Spleen (tissue), 7 donors: ENCODE data around the gene SMAD1.

ENCODE experiments used
- CTCF ChIP-seq, 11 experiments: fragments of 200-600 bp in 7 of 11; fragments of 450-650 bp in 4 of 11; sonication (generic) in 4 of 11; IDR thresholded peaks in 8 of 11; conservative IDR thresholded peaks in 3 of 11; 1 replicate in 7 of 11; 2 replicates in 4 of 11; pipeline versions ENCODE4 v1.4.0 to v1.8.0; 2016 to 2021; ENCODE audit warnings: antibody characterized with exemption in 11 of 11, inconsistent platforms in 4 of 11, mild to moderate bottlenecking in 1 of 11
- POLR2A ChIP-seq, 3 donors: fragments of 450-650 bp; IDR thresholded peaks; one replicate each; pipeline ENCODE4 v1.5.1; 2017; ENCODE audit warnings: antibody characterized with exemption in 3 of 3, mild to moderate bottlenecking in 1 of 3
- donor health status: DM: no; HTN: no; CAD: no; lungs with moderate emphysema.
- donor health status: DM: no; HTN: no; CAD: no.
- donor health status: DM: no; HTN: no; CAD: no.

GRCh38 chr4:145545538-145546174 is 64.0 kb downstream of the SMAD1 start:
- TF ChIP-seq CTCF (IDR thresholded peaks at IDR 0.05 in 8 of 11, conservative IDR thresholded peaks at IDR 0.05 in 3 of 11) (no peak), POLR2A (IDR thresholded peaks at IDR 0.05) (no peak)
